Dedifferentiated amniotic fluid mesenchymal stem cell (primary cell): Measurements from ENCODE around the gene DGAT2L6.
"Not testable (repeated sequence)": the region's sequence is repeated elsewhere in the genome, so short reads cannot be mapped to it uniquely, and the experiment has no call there.

ENCODE experiments used
- DNase-seq: peaks from one replicate; pipeline ENCODE4 v3.0.0-alpha.2; 2016; ENCODE audit errors: extremely low spot score

DGAT2L6 gene

GRCh38 chrX:70196961-70197720 is 19.9 kb downstream of the DGAT2L6 start:
- DNase-seq = no peak

GRCh38 chrX:70201732-70202131 is 24.4 kb downstream of the DGAT2L6 start:
- no peak for DNase-seq

- DNase-seq = no peak
Measured at GRCh38 chrX:70208479-70208878, 31.2 kb downstream of the DGAT2L6 start.

GRCh38 chrX:70209570-70209969 is 32.3 kb downstream of the DGAT2L6 start:
- not testable (repeated sequence) for DNase-seq

- DNase-seq = no peak
Measured at GRCh38 chrX:70219938-70220764, 42.9 kb downstream of the DGAT2L6 start.

- DNase-seq = no peak
Measured at GRCh38 chrX:70226048-70226447, 48.8 kb downstream of the DGAT2L6 start.

GRCh38 chrX:70226687-70227086 is 49.4 kb downstream of the DGAT2L6 start:
- no peak for DNase-seq

GRCh38 chrX:70231666-70232065 is 54.4 kb downstream of the DGAT2L6 start:
- no peak for DNase-seq

- no peak for DNase-seq
Measured at GRCh38 chrX:70234355-70234754, 57.1 kb downstream of the DGAT2L6 start, which contains the start of gene AWAT1. Gene AWAT1 (plus strand): TSS chrX:70234655. CDS start chrX:70234696, 41 bp downstream.

- DNase-seq = no peak
Measured at GRCh38 chrX:70240751-70241150, 63.5 kb downstream of the DGAT2L6 start.

- no peak for DNase-seq
Measured at GRCh38 chrX:70241501-70241900, 64.2 kb downstream of the DGAT2L6 start.

- DNase-seq = not testable (repeated sequence)
Measured at GRCh38 chrX:70243601-70244000, 66.3 kb downstream of the DGAT2L6 start.

GRCh38 chrX:70244881-70245280 is 67.6 kb downstream of the DGAT2L6 start:
- DNase-seq = no peak

- no peak for DNase-seq
Measured at GRCh38 chrX:70247252-70247651, 70.0 kb downstream of the DGAT2L6 start.

- no peak for DNase-seq
Measured at GRCh38 chrX:70252491-70252890, 75.2 kb downstream of the DGAT2L6 start.

- no peak for DNase-seq
Measured at GRCh38 chrX:70253377-70254062, 76.2 kb downstream of the DGAT2L6 start.

- DNase-seq = no peak
Measured at GRCh38 chrX:70254063-70254400, 76.7 kb downstream of the DGAT2L6 start.

- DNase-seq = no peak
Measured at GRCh38 chrX:70254909-70255308, 77.6 kb downstream of the DGAT2L6 start.
